ENCODE measurements around the gene RFC4.

Gene RFC4

DNA sequence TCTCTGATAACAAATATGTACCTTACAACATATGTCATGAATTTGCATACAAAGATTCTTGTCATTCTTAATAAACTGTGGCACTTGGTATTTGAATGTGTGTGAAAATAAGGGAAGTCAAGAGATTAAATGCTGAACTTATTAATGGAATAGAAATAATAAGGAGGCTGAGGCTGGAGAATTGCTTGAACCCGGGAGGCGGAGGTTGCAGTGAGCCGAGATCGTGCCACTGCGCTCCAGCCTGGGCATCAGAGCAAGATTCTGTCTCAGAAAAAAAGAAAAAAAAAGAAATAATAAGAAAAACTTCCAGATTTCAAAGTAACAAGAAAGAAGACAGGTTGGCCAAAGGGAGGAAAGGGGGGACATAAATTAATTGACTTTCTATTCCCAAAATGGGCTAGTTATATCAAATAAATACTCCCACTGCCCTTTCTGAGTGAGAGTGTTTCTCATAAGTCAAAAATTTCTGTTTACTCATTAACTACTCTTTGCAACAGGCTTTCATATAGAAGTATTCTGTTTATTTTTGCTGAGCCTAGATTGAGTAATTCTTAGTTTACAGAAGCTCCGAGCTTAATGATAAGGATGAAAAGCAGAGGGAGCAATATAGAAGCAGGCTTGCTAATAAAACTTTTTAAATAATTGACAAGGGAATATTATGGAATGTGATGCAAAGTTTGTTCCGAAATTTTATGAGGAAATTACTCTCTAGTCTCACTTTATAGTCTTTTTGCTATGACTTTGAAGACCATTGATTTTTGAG is 63.5 kb downstream of the RFC4 start:
- DNase-seq, result no peak

Measured in activated T-cell treated with anti-CD3 and anti-CD28 coated beads for 4 hours (primary cell).